ENCODE data around the gene RPL9.
"Not testable (repeated sequence)": the region's sequence is repeated elsewhere in the genome, so short reads cannot be mapped to it uniquely, and the experiment has no call there.

RPL9 gene

DNA sequence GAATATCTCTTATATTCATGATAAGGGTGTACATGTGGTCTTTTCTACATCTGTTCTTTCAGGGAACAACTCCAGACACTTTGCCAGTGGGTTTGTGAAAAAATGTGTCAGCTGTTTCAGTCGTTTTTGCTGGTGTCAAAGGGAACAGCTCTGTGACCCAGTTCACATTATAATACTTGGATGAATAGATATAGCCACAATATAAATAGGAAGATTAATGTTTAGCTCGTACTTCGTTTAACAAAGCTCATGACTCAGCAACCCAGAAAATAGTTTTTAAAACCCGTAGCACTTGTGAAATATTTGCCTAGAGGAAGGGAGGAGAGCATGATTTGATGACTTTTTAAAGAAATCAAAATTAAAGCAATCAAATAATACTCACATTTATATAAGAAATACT lies 8.0 kb upstream of the RPL9 start:
- no peak for DNase-seq (ENCODE audit: low read depth)

DNA sequence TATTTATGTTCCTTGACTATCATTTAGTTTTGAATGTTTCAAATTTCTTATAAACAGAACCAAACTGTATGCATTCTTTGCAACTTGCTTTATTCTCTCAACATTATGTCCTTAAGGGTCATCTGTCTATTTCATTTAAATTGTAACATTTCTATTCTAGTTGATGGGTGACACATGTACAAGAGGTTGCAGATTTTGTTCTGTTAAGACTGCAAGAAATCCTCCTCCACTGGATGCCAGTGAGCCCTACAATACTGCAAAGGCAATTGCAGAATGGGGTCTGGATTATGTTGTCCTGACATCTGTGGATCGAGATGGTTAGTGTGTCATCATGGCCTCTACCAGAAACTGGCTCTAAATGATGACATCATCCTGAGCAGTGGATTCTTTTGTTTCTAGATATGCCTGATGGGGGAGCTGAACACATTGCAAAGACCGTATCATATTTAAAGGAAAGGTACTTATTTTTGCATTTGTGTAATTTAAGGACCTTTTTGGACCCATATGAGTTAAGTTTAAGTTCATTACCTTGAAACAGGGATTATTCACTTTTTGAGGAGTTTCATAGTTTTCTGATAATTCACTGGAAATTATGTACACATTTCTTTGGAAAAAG lies 6.3 kb upstream of the RPL9 start:
- no peak for DNase-seq (ENCODE audit: low read depth)

DNA sequence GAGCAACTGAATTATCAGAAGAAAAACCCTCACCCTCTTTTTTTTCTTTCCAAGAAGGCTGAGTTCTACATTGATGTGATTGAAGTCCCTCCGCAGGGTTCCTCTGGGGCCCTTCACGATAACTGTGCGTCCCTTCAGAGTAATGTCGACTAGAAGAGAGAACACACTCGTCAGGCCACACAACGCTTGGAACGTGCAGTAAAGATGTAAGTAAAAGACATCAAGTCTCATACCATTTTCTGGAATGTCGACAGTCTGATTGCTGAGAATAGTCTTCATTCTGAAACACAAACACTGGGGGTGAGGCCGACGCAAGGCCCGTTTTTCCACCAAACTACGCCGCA lies 589 bp downstream of the RPL9 start:
- DNase-seq (ENCODE audit: low read depth) = not testable (repeated sequence)

DNA sequence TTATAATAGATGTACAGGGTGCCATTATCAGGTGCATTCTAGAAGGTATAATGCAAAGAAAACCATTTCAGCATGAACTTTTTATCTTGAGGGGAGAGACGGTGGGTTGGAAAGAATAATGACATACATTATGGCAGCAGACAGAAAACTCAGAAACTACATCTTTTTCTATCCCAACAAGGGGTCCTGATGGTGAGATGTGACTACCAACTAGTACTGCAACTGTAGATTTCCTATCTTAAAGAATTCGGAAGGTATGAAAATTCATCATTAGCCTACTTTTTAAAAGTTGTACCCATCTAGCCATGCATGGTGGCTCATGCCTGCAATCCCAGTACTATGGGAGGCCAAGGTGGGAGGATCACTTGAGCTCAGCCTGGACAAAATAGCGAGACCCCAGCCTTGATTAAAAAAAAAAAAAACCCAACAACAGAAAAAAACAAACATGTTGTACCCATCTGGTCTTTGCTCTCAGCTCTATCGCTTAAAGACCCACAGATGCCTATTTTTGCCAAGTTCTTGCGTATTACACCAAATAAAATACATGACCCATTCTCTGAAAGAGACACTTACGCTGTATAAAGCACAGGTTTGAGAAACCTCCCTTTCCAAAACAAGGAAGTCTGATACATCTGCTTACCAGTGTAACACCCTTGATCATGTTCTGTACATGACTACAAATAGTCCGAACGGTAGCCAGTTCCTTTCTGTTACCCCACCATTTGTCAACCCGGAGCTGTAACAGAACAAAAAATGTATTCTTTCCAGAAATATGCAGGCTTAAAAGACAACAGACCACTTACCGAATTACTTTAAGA lies 1.6 kb downstream of the RPL9 start:
- no peak for DNase-seq (ENCODE audit: low read depth)

DNA sequence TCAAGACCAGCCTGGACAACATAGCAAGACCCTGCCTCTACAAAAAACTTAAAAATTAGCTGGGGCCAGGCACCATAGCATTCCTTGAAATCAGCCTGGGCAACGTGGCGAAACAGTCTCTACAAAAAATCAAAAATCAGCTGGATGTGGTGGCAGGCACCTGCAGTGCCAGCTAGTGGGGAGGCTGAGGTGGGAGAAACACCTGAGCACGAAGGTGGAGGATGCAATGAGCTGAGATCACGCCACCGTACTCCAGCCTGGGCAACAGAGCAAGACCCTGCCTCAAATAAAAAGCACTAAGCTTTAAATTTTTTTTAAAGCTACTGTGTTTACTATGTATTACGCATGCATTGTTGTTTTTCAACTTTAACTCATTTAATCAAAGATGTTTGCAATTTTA lies 3.2 kb downstream of the RPL9 start:
- no peak for DNase-seq (ENCODE audit: low read depth)

DNA sequence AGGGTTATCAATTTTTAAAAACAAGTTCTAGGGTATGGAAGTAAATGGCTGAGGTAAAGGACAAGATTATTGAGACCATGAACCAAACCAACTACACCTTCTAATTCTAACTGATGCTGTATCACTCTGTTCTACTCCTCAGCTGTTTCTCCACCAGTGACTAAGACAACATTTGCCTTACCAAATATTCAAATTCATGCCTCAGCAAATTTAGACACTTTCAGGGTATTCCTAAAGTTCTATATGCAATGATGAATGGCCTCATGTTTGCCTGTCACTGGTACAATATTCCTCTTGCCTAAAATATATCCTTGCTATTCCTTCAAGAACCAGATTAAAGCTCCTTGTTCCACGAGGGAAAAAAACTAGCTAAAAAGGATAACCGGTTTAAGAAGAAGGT lies 5.0 kb downstream of the RPL9 start:
- DNase-seq (ENCODE audit: low read depth) = no peak

DNA sequence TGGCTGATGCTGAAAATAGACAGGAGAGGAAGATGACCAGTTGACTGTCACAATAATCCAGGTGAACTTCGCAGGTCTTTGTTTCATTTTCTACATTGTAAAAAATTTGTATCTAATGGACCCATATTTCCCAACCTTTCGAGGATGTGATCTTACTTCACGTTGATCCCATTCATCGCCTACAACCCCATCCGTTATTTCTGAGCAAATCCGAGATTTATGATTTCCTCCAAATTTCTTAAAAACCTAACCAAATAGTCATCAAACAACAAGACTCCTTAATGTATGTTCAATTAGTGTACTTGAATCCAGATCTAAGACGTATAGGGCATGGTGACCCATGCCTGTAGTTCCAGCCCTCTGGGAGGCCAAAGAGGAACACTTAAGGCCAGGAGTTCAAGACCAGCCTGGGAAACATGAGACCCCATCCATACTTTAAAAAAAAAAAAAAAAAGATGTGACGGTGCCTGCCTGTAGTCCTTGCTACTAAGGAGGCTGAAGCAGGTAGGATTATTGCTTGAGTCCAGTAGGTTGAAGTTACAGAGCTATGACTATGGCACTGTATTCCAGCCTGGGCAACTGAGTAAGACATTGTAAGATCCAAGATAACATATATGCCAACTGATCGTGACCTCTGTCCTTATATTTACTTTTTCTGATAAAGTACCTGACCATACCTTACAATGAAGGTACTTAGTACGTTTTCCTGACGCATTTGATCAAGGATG lies 5.7 kb downstream of the RPL9 start:
- DNase-seq (ENCODE audit: low read depth) = no peak

DNA sequence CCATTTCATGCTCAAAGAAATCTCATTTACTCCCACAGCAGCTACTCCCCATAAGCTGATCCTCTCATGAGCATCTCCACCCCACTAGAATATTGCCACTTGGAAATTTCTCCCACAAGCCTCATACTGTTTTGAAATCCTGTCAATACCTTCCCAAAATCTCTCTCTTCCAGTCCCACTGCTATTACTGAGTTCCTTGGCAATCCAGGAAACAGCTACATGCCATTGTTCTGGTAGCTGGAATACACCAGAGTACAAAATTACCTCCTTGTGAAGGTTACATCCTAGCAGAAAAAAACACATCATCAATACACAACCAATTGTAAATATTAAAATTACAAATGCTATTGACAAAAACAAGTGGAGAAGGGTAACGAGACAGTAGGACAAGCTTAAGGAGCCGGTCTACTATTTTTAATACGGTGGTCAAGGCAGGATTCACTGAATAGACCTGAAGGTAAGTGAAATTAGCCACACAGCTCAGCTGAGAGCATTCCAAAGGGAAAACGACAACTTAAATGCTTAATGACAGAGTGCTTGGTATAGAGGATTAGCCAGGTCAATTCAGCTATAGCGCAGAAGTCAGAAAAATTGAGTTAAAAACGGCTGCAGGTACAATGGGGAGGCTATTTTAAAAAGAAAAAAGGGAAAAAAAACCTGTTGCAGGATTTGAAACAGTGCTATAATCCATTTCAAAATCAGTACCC lies 6.4 kb downstream of the RPL9 start:
- no peak for DNase-seq (ENCODE audit: low read depth)

DNA sequence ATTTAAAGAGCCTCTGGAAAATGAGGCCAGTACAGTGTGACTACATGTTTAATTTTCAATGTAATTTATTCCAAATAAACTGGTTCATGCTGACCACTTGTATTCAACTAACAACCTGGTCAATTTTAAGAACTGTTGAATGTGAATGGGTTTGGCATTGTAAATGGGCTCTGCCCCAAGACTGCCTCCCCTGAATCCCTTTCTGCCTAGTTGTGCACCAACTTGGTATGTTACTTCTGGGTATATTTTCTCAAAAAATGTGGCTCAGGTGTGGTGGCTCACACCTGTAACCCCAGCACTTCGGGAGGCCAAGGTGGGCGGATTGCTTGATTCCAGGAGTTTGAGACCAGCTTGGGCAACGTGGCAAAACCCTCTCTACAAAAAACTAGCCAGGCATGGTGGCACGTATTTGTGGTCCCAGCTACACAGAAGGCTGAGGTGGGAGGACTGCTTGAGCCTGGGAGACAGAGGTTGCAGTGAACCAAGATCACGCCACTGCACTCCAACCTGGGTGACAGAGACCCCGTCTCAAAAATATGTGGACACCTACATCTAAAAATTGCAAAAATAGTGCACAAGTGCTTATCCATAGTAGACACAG lies 7.2 kb downstream of the RPL9 start:
- DNase-seq (ENCODE audit: low read depth) = no peak

DNA sequence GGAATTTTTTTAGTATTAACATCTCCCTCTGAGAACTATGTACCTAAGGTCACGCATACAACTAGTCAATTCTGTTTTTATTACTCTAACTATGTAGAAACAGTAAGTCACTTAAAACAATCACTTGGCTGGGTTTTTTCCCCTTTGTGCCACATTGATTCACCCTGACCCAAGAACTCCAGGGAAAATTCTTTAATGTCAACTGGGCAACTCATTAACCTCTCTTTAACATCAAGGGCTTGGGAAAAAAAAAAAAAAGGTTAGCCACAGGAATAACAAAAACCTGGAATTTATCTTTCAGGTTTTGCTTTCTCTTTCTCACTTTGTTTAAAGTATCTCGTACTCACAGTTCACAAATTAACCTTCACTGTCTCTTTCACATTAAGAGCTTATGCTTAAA lies 8.1 kb downstream of the RPL9 start:
- no peak for DNase-seq (ENCODE audit: low read depth)

DNA sequence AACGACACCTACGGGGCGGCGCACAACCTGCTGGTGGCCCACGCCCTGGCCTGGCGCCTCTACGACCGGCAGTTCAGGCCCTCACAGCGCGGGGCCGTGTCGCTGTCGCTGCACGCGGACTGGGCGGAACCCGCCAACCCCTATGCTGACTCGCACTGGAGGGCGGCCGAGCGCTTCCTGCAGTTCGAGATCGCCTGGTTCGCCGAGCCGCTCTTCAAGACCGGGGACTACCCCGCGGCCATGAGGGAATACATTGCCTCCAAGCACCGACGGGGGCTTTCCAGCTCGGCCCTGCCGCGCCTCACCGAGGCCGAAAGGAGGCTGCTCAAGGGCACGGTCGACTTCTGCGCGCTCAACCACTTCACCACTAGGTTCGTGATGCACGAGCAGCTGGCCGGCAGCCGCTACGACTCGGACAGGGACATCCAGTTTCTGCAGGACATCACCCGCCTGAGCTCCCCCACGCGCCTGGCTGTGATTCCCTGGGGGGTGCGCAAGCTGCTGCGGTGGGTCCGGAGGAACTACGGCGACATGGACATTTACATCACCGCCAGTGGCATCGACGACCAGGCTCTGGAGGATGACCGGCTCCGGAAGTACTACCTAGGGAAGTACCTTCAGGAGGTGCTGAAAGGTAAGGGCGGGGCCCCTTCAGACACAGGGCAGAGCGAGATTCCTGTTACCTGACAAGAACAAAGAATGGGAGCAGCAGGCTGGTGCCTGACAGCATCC lies 11.7 kb downstream of the RPL9 start:
- no peak for DNase-seq (ENCODE audit: low read depth)

DNA sequence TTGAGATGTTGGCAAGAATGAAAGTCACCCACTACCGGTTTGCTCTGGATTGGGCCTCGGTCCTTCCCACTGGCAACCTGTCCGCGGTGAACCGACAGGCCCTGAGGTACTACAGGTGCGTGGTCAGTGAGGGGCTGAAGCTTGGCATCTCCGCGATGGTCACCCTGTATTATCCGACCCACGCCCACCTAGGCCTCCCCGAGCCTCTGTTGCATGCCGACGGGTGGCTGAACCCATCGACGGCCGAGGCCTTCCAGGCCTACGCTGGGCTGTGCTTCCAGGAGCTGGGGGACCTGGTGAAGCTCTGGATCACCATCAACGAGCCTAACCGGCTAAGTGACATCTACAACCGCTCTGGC lies 12.3 kb downstream of the RPL9 start:
- DNase-seq (ENCODE audit: low read depth) = no peak

DNA sequence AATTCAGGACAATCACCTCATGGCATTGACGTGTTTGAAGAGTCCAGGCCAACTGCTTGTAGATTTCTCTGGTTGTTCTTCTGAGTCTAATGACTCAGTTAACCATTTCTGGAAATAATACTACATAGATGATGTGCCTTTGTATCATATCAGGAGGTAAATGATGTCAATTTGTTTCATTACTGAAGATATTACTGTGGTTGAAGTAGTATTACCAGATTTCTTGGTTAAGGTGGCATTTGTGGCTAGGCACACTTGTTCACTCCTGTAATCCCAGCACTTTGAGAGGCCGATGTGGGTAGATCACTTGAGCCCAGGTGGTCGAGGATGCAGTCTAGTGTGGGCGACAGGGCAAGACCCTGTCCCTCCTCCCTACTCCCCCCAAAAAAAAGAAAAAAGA lies 15.7 kb downstream of the RPL9 start:
- no peak for DNase-seq (ENCODE audit: low read depth)

DNA sequence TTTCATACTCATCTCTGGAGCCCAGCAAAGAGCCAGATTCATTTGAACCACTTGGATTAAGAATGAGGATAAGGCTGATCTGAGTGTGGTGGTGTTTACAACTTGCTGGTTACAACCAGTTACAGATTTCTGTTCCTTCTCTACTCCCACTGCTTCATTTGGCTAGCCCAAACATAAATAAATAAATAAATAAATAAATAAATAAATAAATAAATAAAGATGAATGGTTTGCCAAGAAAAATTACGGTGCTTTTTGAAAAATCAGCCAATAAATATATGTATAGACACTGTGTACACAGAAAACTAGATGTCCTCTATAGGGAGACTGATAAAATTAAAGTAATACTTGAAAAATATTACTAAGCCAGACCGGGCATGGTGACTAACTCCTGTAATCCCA lies 17.1 kb downstream of the RPL9 start:
- no peak for DNase-seq (ENCODE audit: low read depth)

DNA sequence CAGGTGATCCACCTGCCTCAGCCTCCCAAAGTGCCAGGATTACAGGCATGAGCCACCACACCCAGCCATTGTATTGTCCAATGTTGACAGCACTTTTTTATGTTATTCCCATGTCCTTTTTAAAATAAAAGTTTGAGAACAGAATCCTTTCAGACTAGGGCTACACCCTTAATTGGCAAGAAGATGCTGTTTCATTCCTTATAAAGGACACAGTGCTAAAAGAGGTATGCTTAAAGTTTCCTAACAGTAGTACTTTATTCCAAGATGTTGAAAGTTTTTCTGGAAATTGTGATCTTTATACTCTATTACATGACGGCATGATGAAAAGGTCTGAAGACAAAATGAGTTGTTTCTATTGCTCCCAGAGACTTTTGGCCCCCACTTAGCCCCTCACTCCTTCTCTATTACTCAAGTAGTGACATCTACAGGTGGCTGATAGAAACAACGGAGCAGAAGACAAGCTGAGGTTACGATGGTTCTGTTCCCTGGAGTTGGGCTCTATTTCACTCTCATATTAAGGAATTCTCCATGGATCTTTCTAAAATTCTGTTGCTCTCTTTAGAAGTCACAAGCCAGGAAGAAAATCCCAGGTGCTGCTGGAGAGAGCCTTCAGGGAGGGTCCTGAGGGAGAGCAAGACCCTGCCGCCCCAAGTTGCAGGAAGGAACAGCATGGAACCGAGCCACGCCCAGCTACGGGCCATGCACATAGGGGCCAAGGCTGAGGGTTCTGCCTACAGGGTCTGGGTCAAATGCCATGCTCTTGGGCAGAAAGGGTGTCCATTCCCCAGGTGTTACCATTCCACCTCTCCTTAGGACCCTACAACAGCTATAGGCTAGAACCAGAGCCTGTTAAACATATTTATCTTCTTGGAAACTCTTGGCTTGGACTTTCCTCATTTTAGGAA lies 22.8 kb downstream of the RPL9 start:
- DNase-seq (ENCODE audit: low read depth) = no peak

DNA sequence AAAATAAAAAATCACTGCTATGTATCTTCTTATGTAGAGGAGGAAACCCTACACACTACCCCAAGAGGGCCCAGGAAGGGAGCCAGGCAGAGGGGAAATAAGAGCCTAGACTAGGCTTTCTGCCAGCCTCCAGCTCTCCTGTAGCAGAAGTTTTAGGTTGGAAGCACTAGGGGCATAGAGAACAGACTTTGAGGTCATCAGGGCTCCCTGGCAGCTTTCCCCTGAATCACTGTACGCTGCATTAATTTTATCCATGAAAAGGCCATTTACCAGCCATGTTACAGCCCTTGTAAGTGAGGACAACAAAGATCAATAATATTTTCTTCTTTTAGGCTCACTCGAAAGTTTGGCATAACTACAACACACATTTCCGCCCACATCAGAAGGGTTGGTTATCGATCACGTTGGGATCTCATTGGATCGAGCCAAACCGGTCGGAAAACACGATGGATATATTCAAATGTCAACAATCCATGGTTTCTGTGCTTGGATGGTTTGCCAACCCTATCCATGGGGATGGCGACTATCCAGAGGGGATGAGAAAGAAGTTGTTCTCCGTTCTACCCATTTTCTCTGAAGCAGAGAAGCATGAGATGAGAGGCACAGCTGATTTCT lies 24.7 kb downstream of the RPL9 start:
- DNase-seq (ENCODE audit: low read depth) = no peak

DNA sequence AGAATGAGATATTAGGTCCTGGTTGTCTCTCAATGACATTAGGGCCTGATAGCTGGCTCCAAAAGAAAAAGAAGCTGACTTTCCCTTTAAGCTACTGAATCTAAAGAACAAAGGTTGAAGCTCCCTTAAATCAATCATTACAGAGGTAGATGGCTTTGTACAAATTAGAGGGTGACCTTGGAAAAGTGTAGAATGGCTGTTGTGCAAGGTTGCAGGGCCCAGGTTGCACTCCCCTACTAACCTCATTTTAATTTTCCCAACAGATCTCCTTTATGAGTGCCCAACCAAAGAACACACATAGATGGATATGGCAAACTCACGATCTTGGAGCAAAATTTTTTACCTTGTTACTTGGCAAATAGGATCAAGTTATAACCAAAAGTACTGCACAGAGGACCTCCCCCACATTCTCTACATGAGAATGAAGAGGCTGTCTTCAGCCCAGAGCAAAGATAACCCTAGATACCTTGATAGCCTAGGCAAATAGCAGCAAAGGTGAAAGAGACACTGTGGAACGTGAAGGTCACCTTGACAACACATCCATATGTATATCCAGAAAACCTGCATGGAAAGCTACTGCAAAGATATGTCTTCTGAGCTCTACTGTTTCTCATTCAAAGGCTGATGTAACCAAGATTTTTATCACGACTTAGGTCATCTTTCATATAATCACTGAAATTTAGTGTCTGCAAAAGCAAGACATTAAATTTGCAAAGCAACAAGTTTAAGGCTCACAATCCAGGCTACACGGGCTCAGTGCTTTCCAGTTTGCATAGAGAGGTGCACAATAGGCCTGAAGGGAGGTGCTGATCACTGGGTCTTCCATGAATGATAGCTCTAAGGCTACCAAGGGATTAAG lies 29.0 kb downstream of the RPL9 start:
- DNase-seq (ENCODE audit: low read depth) = no peak

DNA sequence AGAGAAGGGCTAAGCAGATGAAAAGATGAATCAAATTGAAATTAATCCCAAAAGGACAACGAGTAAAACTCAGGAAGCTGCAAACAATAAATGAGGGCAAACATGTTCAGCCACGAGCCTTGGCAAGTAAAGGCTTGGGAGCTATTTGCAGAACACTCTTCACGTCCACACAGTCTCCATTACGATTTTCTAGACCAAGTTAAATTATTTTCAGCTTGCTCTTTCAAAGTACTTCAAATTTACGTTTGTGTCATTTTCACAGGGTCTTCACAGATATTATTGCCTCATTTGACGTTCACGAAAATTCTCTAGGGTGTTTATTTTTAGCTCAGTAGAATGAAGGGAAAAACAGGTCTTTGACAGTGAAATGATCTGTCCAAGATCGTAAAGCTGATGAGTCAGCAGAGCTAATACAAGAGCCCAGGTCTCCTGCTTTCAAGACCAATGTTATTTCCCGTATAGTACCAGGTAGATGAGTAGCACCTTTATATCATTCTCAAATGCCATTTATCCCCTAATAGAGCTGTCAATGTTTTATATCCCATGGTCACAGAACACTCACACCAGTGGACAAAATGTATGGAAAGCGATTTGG lies 31.1 kb downstream of the RPL9 start:
- DNase-seq (ENCODE audit: low read depth) = no peak

DNA sequence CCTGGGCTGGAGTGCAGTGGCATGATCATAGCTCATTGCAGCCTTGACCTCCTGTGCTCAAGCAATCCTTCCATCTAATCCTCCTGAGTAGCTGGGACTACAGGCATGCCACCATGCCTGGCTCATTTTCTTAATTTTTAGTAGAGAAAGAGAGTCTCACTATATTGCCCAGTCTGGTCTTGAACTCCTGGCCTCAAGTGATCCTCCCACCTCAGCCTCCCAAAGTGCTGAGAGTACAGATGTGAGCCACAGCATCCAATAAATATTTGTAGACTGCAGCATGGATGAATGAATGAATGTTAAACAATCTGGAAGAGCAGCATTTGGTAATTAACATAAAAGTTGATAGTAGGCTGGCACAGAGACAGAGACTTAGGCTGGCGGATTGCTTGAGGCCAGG lies 32.0 kb downstream of the RPL9 start:
- no peak for DNase-seq (ENCODE audit: low read depth)
